Left ventricle myocardium superior (tissue), 1 donor: ENCODE results near the gene KDM3A. TPM values are rescaled to one million over a fixed set of nuclear protein-coding genes. Genes with fewer than 3 reads are reported as not detected.

Experiments
- ATAC-seq: fragments of 200-7000 bp; cut with Tn5 transposase; one replicate; pipeline ENCODE4 v1.9.1; 2020; ENCODE audit warnings: mild to moderate bottlenecking, moderate library complexity
- DNase-seq: peaks from one replicate; pipeline ENCODE4 v3.0.0-alpha.2; 2020
- intact Hi-C: fragments of 100-400 bp; cut with micrococcal nuclease; formaldehyde crosslinking; loops from one replicate; pipeline ENCODE4 v1.11.0; 2022
- long read RNA-seq: library from polyadenylated mRNA; unstranded; transcript quantifications from one replicate; pipeline ENCODE4 v2.0.0, GENCODE V29; 2021
- total RNA-seq: library from RNA; stranded (reverse); fragmentation: NEBNext Ultra II Directional; extraction: Animal tissue kit (Norgen Biotek cat#: 25700); gene quantifications from one replicate; pipeline ENCODE4 v1.2.1, GENCODE V29; 2021
- donor health status: DM: no; HTN: yes; CAD: no; lungs with severe emphysema.

The KDM3A gene, protein sequence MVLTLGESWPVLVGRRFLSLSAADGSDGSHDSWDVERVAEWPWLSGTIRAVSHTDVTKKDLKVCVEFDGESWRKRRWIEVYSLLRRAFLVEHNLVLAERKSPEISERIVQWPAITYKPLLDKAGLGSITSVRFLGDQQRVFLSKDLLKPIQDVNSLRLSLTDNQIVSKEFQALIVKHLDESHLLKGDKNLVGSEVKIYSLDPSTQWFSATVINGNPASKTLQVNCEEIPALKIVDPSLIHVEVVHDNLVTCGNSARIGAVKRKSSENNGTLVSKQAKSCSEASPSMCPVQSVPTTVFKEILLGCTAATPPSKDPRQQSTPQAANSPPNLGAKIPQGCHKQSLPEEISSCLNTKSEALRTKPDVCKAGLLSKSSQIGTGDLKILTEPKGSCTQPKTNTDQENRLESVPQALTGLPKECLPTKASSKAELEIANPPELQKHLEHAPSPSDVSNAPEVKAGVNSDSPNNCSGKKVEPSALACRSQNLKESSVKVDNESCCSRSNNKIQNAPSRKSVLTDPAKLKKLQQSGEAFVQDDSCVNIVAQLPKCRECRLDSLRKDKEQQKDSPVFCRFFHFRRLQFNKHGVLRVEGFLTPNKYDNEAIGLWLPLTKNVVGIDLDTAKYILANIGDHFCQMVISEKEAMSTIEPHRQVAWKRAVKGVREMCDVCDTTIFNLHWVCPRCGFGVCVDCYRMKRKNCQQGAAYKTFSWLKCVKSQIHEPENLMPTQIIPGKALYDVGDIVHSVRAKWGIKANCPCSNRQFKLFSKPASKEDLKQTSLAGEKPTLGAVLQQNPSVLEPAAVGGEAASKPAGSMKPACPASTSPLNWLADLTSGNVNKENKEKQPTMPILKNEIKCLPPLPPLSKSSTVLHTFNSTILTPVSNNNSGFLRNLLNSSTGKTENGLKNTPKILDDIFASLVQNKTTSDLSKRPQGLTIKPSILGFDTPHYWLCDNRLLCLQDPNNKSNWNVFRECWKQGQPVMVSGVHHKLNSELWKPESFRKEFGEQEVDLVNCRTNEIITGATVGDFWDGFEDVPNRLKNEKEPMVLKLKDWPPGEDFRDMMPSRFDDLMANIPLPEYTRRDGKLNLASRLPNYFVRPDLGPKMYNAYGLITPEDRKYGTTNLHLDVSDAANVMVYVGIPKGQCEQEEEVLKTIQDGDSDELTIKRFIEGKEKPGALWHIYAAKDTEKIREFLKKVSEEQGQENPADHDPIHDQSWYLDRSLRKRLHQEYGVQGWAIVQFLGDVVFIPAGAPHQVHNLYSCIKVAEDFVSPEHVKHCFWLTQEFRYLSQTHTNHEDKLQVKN (N-terminal part only)
- 35.6 TPM for total RNA-seq
- long read RNA-seq, full-length matches to known transcripts = 7 of 23 reads
- long read RNA-seq, partial matches to known transcripts = 8 of 23 reads
- long read RNA-seq, other reads (novel, unspliced or antisense) = 8 of 23 reads

DNA sequence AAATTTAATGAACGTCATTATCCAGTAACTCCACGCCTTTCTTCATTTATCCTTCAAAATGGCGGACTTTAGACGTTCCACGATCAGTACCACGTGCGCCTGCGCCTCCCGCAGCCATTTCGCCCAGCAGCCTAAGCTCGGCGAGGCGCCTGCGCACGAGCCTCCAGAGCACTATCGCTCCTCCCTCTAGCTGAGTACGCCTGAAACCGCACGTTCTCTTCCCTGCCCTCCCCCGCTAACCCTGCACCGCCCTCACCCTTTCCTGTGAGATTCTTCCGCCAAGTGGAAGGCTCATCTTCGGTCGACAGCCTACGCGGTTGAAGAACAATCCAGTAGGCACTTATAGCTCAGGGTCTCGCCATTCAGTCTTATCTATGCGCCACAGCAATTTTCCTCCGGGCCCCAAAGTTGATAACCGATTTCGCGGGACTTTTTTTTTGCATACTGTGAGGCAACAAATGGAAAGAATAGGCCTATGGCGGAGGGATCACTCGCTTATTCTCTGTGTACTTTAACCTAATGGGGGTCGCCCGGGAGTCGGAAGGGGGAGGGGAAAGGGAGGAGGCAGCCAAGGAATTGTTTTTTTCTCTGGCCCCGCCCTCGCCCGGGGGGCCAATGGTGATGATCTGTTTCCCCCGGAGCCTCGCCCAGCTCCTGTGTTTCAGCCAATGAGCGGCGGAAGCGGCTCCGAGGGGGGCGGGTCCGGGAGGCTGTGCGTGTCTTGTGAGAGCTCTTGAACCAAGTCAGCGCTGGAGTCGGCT, at the start of gene KDM3A:
Gene KDM3A, plus strand, starts transcription at position 741 of the 761 bp plus-strand sequence. CDS start 677 bp downstream, outside the sequence.
- ATAC-seq (peak; percentile 95), DNase-seq (peak; percentile 99)
- intact Hi-C loops = loop anchor here (10.0 kb wide), 1 partner anchor 336 kb away; the partner anchor contains the start of genes POLR1A and PTCD3

DNA sequence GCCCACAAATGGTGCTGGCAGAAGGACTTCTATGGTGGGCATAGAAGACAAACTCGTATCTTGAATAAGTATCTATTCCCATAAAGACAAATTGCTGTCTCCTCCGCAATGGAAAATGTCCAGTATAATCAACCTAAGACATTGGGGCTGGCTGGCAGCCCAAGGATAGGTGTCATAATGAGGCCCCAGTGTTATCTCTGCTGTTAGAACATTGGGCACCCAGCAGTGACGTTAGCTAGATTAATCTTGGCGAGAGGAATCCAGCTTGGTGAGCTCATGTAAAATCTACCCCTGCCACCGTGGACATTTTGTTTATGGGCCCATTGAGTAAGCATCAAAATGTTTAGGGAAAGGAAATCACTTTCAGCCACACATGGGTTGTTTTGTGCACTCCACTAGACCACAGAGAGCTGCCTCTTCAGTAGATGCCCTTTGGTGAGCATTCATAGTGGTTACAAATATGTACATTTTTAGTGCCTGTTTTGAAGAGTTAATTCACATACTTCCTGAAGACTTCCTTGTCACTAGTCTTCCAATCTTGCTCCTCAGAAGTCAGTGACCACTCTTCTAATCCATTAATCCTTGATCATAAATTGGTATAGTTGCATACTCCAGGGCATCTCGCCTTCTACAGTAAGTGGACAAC, 48.2 kb upstream of the KDM3A start:
- DNase-seq = peak; percentile 53
- intact Hi-C loops = no loop called here
- ATAC-seq = peak; percentile 66

DNA sequence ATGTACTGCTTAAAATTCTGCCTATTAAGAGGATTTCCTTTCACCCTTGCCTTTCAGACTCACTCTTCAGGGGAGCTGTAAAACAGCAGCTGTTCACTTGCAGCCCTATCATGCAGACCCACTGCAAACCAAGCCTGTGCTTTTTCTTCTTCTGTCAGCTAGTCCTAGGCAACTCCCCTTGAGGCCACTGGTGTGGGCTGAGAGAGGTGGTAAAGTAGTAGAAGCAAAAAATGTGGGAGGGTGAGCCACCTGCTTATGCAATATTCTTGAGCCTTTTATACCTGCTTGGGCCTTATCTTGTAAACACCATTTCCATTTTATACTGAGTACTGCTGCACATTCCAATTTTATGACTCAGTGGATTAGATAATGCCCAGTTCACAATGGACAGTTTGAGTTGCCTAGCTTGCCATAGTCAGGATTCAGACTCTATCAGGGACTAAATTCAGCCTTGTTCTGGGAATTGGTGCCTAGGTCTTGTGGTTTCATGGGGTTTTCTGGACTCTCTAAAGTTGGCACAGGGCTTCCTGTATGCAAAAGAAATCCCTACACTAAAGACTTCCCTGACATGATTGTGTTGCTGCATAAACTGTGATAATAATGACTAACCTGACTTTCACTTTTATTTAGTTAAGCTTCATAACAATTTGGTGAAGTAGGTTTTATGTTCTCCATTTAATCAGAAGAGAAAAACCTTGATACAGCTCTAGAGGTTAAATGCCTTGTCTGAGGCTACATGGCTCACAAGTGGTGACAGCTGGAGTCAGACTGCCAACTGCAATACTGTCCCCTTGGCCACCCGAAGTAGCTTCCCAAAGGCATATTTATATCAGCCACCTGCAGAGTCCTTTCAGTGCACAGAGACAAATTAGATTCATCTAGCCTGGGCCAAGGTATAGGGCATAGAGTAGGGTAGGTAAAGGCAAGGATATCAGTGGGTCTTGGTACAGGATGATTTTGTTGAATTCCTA, 47.4 kb upstream of the KDM3A start:
- ATAC-seq (peak; percentile 91), DNase-seq (peak; percentile 52)
- intact Hi-C loops = no loop called here

DNA sequence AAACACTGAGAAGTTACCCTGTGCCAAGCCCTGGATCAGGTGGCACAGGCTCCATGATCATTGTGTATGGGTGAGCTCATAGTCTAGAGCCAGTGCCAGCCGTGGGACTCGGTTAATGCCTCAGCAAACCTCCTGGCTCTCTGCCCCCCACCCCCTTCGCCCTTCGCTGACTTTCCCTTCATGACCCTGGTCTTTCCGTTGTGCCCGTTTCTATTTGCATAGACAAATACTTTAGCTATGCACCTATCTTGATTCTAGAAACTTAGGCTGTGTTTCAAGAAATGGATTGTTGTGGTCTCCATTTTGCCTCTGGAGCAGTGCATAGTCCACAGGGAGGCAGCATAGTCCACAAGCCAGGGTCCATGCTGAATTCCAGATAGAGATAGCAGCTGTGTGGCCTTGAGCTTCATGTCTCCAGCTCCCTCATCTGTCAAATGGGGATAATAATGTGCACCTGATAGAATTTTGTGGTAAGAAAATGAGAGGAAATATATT, 44.8 kb upstream of the KDM3A start:
- intact Hi-C loops = no loop called here
- ATAC-seq (peak; percentile 34), DNase-seq (no peak)

DNA sequence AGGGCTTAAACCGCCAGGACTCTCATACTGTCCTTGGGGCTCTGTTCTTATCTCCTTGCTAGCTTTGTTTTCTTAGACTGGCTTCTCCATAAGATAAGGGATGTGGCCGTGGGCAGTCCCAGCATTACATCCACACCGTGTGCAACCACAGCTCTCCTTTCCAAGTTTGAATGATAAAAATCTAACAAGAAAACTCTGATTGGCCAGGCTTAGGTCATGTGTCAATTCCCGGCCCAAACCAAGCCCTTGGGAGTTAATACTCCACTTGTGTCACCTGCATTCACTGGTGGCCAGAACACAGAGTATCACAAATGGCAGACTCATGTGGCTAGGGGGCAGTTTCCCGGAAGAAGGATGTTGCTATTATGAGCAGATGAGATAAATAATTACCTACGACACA, 43.2 kb upstream of the KDM3A start:
- ATAC-seq = no peak
- no peak for DNase-seq
- intact Hi-C loops = no loop called here

DNA sequence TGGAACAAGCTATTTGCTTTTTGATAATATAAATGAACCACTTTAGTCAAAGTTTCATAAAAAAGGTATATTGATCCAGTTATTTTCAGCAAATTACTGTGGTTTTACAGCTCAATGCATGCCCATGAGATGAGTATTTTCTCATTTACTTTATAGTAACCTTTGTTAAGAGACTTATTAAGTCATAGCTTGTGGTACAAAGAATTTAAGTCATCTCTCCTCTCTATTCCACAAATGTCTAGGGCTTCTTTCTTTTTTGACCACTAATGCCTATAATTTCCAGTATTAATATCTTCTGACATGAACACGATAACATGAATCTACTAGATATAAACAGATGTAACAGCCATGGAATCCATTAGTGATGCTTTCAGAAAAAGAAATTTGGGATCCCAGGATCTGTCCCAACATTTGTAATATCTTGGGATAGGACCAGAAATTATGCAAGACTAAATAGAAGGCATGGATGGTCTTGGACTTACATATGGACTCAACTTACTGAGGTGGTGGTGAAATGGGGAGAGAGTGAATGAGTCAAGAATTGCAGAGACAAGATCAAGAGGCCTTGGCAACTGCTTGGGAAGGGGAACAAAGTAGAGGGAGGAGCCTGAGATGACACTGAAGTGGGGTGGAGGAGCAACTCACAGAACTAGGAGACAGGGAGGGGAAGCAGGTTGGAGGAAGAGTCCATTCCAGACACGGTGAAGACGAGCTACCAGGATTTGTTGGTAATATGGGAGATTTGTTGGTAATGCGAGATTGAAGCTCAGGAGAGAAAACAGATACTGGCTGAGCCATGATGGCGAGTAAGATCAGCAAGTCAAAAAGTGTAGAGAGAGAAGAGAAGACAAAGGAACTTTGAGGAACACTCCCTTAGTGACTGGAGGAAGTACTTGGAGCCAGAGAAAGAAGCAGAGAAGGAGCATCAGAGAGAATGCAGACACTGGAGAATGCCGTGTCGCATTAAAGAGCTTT, 42.4 kb upstream of the KDM3A start:
- intact Hi-C loops = no loop called here
- ATAC-seq (no peak), DNase-seq (no peak)

DNA sequence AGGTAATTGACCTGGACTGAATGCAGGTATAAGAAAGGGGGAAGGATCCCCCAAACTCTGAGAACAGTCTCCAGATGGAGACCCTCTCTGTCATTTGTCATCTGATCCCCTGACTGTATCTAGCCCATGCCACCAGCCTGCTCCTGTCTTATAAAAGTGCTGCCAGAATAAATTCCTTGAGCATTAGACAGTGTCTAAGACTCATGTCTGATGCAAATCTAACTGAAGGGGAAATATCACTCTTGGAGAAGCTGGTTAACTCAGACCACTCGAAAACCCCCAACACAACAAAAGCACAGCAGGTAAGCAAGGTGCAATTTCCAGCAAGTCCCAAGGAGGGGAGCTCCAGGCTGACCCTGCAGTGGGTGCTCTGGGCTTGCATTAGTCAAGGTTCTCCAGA, 40.9 kb upstream of the KDM3A start:
- DNase-seq (no peak), ATAC-seq (no peak)
- intact Hi-C loops = no loop called here

DNA sequence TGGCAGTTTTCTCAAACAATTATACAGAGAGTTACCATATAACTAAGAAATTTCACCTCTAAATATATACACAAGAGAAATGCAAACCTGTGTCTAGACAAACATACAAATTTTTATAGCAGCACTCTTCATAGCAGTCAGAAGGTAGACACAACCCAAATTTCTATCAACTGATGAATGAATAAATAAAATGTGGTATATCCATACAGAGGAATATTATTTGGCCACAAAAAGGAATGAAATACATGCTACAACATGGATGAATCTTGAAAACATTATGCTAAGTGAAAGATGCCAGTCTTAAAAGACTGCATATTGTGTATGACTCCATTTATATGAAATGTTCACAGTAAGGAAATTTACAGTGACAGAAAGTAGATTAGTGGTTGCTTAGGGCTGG, 30.6 kb upstream of the KDM3A start:
- no peak for DNase-seq
- no peak for ATAC-seq
- intact Hi-C loops = no loop called here

DNA sequence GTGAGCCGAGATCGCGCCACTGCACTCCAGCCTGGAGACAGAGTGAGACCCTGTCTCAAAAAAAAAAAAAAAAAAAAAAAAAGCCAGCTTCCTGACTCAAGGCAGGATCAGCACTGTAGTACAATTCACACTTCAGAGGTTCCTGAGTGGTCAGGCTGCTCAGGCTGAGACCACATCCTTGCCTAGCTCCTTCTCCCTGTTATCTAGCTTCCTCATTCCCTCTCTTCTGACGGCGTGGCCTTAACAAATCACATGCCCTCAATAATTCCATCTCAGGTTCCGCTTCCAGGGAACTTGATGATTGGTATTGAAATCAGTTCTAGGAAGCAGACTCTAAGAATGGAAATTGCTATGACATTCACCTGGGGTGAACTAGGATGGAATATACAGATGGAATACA, 29.8 kb upstream of the KDM3A start:
- ATAC-seq = no peak
- intact Hi-C loops = no loop called here
- DNase-seq = no peak

DNA sequence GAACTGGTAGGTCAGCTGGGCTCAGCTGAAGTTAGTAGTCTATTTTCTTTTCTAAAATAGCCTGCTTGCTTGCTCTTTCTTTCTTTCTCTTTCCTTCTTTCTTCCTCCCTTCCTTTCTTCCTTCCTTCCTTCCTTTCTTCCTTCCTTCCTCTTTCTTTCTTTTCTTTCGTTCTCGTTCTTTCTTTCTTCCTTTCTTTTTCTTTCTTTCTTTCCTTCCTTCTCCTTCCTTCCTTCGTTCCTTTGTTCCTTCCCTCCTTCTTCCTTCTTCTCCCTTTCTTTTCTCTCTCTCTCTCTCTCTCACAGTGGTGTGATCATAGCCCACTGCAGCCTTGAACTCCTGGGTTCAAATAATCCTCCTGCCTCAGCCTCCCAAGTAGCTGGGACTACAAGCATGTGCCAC, 29.2 kb upstream of the KDM3A start:
- no peak for ATAC-seq
- intact Hi-C loops = no loop called here
- DNase-seq = no peak

DNA sequence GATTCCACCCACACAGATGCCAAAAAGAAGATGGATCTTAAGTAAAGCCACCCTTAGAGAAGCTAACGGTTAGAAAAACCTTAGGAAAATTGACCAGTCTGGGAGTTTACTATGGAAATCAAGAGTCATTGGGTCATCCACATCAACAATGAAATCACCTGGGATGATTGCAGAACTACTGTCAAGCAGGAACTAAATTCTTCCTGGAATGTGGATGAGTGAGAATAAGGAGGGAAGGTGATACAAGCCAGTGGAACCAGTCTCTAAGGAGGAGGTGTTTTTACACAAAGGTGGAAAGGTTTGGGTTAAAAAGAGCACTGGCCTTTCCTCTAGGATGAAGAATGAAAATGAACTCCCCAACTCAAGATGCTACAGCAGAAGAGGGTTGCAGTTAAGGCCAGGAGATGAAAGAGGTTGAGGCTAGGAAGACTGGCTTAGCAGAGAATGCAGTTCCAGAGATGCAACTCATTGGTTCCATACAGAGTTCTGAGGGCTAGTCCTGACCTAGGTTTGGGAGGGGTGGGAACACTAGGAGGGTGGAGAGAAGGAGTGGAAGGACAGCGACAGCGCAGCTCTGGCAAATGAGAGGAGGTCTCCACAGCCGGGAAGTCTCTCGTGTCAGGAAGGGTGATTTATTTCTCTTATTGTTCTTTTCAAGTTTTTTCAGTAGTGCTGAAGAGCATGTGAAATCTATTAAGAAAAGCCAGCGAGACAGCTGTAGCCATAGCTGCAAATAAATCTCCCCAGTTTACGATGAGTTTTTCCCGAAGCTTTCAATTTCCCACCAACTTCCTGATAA, 27.7 kb upstream of the KDM3A start:
- no peak for DNase-seq
- ATAC-seq = no peak
- intact Hi-C loops = no loop called here

DNA sequence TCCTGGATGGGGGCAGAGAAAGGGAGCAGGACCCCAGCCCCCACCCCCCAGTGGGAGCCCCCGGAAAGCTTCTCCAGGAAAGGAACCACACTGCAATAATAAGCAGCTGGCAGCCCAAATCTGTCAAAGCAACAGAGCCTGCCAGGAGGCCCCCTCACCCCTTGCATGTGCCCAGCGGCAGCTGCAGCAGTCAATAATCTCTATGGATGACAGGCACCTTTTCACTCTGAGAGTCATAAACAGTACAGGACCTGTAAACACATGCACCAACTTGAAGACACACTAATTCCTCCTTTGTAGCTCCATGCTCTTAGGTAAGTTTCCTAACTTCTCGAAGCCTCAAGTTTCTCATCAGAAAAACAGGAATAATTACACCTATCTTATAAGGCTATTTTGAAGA, 26.2 kb upstream of the KDM3A start:
- intact Hi-C loops = no loop called here
- DNase-seq (no peak), ATAC-seq (no peak)

DNA sequence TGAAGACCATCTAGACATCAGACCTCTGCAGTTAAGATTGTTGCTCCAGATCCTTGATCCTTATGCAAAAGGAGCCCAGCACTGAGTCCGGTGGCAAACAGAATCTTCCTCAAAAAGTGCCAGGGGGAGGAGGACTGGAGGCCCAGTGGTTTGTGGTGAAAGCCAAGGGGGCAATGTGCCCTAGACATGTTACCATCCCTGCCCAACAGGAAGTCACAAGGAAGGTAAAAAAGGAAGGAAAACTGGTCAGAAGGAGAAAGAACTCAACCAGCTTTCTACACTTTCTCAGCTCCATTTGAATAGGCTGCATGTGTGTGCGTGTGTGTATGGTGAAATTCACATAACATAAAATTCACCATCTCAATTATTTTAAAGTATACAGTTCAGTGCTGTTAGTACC, 25.0 kb upstream of the KDM3A start:
- ATAC-seq = no peak
- intact Hi-C loops = no loop called here
- DNase-seq = no peak

DNA sequence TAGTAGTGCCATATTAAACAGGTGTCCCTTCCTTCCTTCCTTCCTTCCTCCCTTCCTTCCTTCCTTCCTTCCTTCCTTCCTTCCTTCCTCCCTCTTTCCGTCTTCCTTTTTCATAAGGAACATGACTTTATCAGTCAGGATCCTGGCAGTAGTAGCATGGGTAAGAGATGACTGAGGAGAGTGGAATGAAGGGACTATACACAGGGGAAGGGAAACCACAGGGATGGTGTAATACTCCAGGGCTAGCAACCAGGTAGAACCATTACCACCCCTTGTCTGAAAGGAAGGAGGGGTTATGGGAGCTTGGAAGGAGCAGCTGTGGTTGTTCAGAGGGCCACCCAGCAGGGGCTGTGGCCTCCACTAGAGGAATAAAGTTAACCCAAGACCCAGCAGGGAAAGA, 23.2 kb upstream of the KDM3A start:
- ATAC-seq (no peak), DNase-seq (no peak)
- intact Hi-C loops = no loop called here

DNA sequence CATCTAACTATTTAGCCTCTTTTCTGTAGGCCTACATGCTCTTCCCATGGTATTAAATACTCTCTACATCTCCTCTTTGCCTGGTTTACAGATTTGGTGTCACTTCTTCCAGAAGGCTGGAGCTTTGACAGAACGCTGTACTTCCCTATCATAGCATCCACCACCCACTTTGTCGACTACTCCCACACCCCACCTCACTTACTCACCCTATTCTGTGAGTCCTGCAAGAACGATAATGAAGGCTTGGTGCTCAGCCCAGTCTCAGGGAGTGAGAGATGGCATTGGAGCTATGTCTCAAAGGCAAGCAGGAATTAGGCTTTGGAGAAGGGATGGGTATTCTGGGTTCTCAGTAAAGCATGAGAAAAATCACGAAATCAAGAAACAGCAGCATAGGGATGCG, 20.3 kb upstream of the KDM3A start:
- DNase-seq (no peak), ATAC-seq (no peak)
- intact Hi-C loops = no loop called here
